ENCODE measurements around the gene SLC38A7. TPM values are rescaled to one million over a fixed set of nuclear protein-coding genes. Genes with fewer than 3 reads are reported as not detected.
"Not testable (repeated sequence)": the region's sequence is repeated elsewhere in the genome, so short reads cannot be mapped to it uniquely, and the experiment has no call there.

SLC38A7 gene
- total and polyA plus RNA-seq, 12 donors = 13.9 to 56.4 (median 23.3) TPM

GRCh38 chr16:58661199-58661830 lies 23.3 kb downstream of the SLC38A7 start:
- DNase-seq = peak; percentile 71 to 93 (median 86)
- TF ChIP-seq POLR2A (IDR thresholded peaks at IDR 0.05) = no peak
- TF ChIP-seq, protein P1, sequence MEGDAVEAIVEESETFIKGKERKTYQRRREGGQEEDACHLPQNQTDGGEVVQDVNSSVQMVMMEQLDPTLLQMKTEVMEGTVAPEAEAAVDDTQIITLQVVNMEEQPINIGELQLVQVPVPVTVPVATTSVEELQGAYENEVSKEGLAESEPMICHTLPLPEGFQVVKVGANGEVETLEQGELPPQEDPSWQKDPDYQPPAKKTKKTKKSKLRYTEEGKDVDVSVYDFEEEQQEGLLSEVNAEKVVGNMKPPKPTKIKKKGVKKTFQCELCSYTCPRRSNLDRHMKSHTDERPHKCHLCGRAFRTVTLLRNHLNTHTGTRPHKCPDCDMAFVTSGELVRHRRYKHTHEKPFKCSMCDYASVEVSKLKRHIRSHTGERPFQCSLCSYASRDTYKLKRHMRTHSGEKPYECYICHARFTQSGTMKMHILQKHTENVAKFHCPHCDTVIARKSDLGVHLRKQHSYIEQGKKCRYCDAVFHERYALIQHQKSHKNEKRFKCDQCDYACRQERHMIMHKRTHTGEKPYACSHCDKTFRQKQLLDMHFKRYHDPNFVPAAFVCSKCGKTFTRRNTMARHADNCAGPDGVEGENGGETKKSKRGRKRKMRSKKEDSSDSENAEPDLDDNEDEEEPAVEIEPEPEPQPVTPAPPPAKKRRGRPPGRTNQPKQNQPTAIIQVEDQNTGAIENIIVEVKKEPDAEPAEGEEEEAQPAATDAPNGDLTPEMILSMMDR (IDR thresholded peaks at IDR 0.05) = peak; percentile 34 to 75 (median 62)
- intact Hi-C loops (cut with DNase I) = no loop called here

DNA sequence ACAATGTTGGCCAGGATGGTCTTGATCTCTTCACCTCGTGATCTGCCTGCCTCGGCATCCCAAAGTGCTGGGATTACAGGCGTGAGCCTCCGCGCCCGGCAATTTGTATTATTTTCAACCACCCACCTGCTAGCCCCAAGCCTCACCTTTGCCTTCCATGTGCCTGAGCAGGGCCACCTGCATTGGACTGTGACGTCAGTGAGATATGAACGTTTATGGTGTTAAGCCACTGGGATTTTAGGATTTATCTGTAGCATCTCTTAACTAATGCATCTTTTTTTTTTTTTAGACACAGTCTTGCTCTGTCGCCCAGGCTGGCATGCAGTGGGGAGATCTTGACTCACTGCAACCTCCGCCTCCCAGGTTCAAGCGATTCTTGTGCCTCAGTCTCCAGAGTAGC lies 24.7 kb downstream of the SLC38A7 start:
- H3K4me3 ChIP-seq; H3K9me3 ChIP-seq (replicated peaks in 1 of 3); DNase-seq; H3K4me1 ChIP-seq (replicated peaks in 1 of 2); H3K27me3 ChIP-seq; H3K36me3 ChIP-seq (replicated peaks in 1 of 2); H3K27ac ChIP-seq: not testable (repeated sequence)
- intact Hi-C loops (cut with DNase I) = loop anchor here in 1 of 2 donors (10.0 kb wide), 1 partner anchor 325 kb away; no protein-coding TSS in a partner anchor
- 79 to 89% (median 86%) methylated on average over 11 of the region's 11 CpGs for WGBS, 4 donors

More at GRCh38 chr16:58661199-58661830, 23.3 kb downstream of the SLC38A7 start:
- H3K9me3 ChIP-seq (replicated peaks in 1 of 3) = no peaks in the 10 kb centered on the region
- H3K27ac ChIP-seq = no peak overlapping the region
- H3K4me3 ChIP-seq = no peak overlapping the region
- no peaks in the 10 kb centered on the region for H3K36me3 ChIP-seq (replicated peaks in 1 of 2)
- WGBS, 4 donors = 24 to 35% (median 30%) methylated on average over 4 to 12 of the region's 12 CpGs
- no peaks in the 10 kb centered on the region for H3K27me3 ChIP-seq
- H3K4me1 ChIP-seq (replicated peaks in 1 of 2) = no peaks in the 10 kb centered on the region

DNA sequence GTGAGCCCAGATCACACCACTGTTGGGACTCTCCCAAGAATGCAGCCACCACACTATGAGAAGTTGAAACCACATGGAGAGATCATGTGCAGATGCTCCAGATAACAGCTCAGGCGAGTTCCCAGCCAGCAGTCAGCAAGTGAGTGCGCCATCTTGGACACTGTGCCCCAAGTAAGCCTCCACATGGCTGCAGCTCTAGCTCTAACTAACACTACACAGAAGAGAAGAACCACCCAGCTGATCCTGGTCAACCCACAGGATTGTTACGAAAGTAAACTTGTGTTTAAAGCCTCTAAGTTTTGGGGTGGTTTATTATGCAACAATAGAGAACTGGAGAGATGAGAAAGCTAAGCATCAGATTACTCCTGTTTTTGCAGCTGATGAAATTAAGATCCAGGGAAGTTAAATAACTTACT lies 25.8 kb downstream of the SLC38A7 start:
- WGBS, 4 donors = 82 to 89% (median 86%) methylated on average over 2 to 3 of the region's 3 CpGs
- H3K27ac ChIP-seq = no peak overlapping the region
- intact Hi-C loops (cut with DNase I) = loop anchor here in 1 of 2 donors (10.0 kb wide), 1 partner anchor 324 kb away; no protein-coding TSS in a partner anchor
- H3K4me1 ChIP-seq (replicated peaks in 1 of 2) = no peaks in the 10 kb centered on the region
- no peak overlapping the region for H3K4me3 ChIP-seq
- no peaks in the 10 kb centered on the region for H3K36me3 ChIP-seq (replicated peaks in 1 of 2)
- H3K9me3 ChIP-seq (replicated peaks in 1 of 3) = no peaks in the 10 kb centered on the region
- DNase-seq = no peak
- TF ChIP-seq, protein P1 (IDR thresholded peaks at IDR 0.05) = no peak
- no peak for TF ChIP-seq POLR2A (IDR thresholded peaks at IDR 0.05)
- H3K27me3 ChIP-seq = no peaks in the 10 kb centered on the region

- no peaks in the 10 kb centered on the region for H3K4me1 ChIP-seq (replicated peaks in 1 of 2)
- no peaks in the 10 kb centered on the region for H3K36me3 ChIP-seq (replicated peaks in 1 of 2)
- whole genome bisulfite sequencing, 4 donors = 79 to 87% (median 81%) methylated on average over 4 of the region's 4 CpGs
- H3K4me3 ChIP-seq = no peak overlapping the region
- TF ChIP-seq, protein P1 (IDR thresholded peaks at IDR 0.05) = no peak
- no peak overlapping the region for H3K27ac ChIP-seq
- no peak for DNase-seq
- H3K9me3 ChIP-seq (replicated peaks in 1 of 3) = no peaks in the 10 kb centered on the region
- intact Hi-C loops (cut with DNase I) = loop anchor here in 1 of 2 donors (10.0 kb wide), 1 partner anchor 322 kb away; no protein-coding TSS in a partner anchor
- no peaks in the 10 kb centered on the region for H3K27me3 ChIP-seq
These were observed 27.7 kb downstream of the SLC38A7 start for GRCh38 chr16:58656899-58657298.

DNA sequence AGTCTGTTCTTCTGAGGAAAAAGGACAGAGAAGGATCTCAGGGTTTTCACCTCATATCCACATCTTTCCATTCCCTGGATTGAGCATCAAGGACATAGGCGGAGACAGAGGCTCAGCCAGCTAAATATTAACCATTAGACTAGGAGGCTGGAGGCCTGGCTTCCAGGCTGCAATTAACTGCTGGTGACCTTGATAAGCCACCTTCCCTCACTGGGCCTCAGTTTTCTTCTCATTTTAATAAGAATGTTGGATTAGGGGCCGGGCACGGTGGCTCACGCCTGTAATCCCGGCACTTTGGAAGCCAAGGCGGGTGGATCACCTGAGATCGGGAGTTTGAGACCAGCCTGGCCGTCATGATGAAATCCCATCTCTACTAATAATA lies 29.4 kb downstream of the SLC38A7 start:
- TF ChIP-seq, protein P1 (IDR thresholded peaks at IDR 0.05) = no peak
- TF ChIP-seq POLR2A (IDR thresholded peaks at IDR 0.05) = no peak
- no peaks in the 10 kb centered on the region for H3K27me3 ChIP-seq
- H3K4me3 ChIP-seq = no peak overlapping the region
- no peaks in the 10 kb centered on the region for H3K9me3 ChIP-seq (replicated peaks in 1 of 3)
- no peak for DNase-seq
- intact Hi-C loops (cut with DNase I) = loop anchor here in 1 of 2 donors (10.0 kb wide), 1 partner anchor 320 kb away; no protein-coding TSS in a partner anchor
- H3K27ac ChIP-seq = no peak overlapping the region
- WGBS, 4 donors = 91 to 96% (median 94%) methylated on average over 8 of the region's 8 CpGs
- no peaks in the 10 kb centered on the region for H3K36me3 ChIP-seq (replicated peaks in 1 of 2)
- H3K4me1 ChIP-seq (replicated peaks in 1 of 2) = no peaks in the 10 kb centered on the region
